ELR (cell line): ENCODE data around the gene HOXA3.

Experiments
- DNase-seq: peaks from one replicate; pipeline ENCODE4 v3.0.0-alpha.2; 2015; ENCODE audit warnings: low read depth

Gene HOXA3

DNA sequence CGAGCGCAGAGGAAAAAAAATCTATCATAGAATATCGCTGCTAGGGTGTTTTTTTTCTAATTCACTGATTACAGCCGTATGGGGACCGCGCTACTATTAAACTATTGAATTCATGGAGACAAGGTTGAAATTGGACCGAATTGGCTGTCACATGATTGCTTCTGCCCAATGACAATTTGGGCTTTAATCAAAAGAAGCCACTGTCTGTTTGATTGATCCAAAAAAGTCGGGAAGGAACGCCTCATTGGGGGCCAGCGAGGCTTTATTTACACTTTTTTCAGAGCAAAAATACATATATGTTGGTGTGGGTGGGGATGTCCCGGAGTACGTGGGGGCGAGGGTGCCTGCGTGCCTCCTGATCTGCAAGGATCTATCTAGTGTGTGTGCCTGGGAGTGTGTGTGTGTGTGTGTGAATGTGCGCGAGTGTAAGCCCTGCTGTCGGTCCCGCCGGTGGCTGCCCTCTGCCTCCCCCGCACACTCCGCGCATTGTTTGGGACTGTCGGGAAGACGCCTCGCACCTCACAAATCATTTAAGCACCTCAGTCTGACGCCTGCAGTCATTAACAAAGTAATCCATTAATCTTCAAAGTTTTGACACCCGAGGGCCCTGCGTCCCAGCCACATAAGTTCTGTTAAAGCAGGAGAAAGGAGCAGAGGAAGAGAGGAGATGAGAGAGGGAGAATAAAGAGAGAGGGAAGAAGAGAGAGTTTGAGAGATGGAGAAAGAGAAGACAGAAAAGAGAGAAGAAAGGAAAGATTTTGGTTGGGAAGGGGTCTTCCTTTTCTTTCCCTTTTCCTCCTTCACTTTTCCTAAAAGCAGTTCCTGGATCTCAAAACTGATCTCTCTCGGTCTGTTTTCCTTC is 49.6 kb downstream of the HOXA3 start, which contains the start of gene HOXA2:
Gene HOXA2, minus strand, starts transcription at position 103 of the 862 bp plus-strand sequence. CDS start 183 bp downstream, outside the sequence.
- DNase-seq, result no peak

DNA sequence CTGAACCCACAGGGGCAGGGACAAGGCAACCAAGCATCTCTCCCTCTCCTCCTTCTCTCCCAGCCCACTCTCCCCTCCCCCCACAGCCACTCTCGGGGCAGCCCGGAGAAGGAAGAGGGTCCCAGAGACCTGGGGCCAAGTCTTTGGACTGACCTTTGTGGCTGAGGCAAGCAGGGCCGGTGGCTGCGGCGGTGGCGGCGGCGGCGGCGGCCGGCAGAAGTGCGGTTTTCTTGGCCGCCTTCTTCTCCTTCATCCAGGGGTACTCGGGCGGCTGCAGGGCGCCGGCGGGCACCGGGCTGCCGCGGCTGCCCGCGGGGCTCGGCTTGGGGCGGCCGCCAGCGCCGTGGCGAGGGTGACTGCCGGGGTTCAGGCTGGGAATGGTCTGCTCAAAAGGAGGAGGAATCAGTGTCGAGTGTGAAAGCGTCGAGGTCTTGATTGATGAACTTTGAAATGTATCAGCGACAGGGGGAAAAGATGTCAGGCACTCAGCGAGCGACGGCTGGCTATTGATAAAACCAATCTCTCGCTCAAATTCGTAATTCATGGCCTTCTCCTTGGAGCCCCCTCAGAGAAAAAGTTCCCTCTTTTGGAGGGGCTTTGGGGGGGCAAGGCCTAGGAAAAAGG is 50.3 kb downstream of the HOXA3 start:
- DNase-seq, result no peak

DNA sequence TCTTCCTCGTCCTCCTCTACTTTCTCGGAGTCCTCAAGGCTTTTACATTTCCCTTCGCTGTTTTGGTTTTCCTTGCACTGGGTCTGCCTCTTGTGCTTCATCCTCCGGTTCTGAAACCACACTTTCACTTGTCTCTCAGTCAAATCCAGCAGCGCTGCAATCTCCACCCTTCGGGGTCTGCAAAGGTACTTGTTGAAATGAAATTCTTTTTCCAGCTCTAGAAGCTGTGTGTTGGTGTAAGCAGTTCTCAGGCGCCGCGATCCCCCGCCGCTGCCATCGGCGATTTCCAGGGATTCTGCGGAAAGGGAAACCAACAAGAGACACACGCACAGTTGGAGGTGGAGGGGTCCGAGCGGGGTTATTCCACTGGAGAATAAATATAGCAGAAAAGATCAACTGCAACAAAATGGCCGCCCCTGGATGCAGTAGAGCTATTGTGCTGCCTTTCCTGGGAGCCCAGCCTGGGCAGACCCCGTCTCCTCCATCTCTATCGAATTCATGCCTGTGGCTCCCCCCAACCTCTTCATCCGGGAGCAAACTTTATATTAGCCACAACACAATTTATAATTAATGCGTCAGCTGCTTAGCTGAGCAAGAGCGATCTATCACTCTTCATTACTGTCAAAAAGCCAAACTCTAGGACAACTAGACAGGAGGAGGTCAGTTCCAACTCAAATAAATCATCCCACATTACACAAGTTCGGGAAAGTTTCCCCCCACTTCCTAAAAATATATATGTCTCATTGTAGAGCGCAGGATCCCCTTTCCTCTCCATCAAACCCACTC is 51.0 kb downstream of the HOXA3 start:
- no peak for DNase-seq

DNA sequence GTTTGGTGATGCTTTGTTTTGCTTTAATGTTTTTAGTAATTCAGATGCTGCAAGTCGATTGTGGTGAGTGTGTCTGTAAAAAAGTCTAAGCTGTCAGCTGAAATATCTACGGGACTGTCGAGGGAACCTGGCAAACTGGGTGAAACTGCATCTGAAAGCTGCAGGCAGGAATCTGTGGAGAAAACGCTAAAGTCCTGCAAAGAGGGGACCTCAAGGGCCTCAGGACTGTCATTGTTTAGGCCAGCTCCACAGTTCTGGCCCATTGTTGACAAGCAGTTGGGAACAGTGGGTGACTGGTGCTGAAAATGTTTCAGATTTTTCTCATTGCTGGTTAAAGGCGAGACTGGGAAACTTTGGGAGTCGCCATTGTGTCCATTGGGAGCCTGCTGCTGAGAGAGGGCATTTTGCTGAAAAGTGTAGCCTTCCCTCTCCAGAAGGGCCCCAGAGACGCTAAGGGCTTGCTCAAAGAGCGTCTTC is 51.7 kb downstream of the HOXA3 start:
- no peak for DNase-seq

DNA sequence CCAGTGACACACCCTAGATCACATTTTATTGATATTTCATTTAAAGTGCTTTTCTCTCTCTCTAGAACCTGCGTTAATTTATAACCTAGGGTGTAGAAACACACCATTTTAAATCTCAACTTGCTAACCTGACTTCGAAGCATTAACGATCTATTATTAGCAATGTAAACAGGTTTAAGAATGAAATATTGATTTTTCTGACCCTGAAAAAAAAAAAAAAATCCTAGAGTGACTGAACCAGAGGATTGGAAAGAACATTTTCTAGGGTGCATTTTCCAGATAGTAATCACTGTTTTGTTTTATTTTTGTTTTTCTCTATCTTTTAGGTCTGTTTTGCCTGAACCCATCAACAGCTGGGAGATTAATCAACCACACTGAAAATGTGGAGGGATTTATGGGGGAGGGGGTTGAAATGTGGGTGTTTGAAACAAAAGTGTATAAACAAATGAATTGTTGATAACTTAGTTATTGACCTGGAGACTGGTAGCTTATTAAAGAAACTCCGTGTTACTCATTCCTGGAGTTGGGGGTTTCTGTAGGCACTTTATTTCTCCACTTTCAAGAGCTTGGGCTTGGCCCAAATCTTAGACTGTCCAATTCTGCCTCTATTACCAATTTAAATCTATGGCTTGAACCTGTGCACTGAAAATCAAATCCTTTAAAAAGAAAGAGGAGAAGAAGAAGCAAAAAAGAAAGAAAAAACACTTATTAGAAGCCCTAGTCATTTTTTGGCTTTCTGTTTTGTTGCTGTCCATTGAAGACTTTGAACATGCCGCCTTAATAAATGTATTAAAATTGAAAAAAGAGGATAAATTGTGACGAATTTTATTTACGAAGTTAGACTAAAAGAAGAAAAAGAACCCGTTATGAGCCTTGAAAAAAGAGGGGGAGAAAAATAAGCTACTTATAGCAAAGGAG is 52.7 kb downstream of the HOXA3 start:
- DNase-seq, result no peak

DNA sequence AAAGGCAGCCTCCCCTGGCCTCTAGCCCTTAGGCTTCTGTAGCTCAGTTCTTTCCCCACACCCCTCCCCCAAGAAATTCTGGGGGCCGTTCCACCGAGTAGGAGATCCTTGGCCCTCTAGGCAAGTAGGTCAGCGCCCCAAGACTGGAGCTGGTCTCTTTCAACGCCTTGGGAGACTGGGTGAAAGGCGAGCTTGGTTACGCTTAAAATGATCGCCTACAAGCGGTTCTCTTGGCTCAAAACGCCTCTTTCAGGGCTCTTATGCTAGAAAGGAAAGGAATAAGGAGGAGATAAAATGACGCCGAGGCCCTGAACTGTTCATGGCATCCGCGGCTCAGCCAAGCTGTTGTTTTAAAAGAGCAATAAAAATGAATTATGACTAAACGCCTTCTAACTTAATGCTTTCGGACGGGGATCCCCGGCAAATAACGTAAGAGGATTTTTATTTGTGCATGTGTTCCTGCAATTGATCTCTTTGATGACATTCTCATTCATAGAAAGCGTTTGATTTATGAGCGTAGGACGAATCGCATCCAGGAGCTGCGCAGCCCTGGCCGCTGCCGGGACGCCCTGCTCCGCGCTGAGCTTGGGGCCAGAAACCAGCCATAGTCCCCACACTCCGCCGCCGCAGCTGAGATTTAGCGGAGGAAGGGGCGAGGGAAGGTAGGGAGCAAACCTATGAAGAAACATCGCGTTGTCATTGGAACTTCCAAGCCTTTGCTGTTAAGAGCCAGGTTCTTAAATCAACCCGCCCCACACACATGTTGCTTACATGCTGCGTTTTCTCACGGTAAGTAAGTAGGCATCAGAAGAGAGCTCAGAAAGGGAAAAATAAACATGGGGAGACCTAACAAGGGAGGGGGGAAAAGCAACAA is 53.6 kb downstream of the HOXA3 start:
- DNase-seq, result no peak

DNA sequence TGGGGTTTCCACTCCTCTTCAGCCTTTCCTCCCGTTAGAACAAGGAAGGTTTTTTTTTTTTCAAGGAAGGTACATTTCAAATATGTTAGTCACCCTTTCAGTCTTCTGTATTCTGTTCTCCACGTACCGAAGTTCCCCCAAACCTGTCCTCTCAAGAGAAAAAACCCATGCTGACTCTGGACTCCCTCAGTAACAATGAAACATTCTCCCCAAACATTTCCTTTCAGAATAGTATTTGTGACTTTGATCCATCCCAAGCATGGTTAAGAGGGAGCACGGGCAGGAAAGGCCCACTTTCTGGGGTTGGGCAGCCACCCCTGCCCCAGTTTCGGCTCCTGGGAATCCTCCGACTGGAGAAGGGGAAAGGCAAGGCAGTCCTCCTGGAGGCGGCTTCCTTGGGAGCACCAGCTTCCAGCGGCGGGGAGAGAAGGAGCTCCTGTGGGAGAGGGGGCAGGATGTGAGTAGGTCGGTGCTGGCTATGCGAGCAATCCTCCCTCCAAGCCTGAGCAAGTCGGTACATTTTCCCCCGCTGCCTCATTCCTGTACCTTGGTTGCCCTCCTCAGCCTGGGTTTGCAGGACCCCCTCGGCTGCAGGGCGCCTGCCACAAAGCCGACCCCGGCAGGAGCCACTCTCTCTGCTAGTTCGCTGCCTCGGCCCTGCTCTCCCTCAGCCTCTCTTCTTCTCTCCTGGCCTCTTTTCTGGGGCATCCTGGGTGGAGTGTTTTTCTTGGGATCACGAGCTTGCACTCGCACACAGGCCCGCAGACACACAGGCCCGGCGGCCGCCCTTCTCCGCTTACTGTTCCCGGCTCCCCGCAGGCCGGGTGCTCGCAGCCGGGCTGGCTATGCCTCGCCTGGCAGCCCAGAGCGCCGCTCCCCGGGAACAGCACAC is 54.5 kb downstream of the HOXA3 start:
- DNase-seq, result peak; percentile 52

DNA sequence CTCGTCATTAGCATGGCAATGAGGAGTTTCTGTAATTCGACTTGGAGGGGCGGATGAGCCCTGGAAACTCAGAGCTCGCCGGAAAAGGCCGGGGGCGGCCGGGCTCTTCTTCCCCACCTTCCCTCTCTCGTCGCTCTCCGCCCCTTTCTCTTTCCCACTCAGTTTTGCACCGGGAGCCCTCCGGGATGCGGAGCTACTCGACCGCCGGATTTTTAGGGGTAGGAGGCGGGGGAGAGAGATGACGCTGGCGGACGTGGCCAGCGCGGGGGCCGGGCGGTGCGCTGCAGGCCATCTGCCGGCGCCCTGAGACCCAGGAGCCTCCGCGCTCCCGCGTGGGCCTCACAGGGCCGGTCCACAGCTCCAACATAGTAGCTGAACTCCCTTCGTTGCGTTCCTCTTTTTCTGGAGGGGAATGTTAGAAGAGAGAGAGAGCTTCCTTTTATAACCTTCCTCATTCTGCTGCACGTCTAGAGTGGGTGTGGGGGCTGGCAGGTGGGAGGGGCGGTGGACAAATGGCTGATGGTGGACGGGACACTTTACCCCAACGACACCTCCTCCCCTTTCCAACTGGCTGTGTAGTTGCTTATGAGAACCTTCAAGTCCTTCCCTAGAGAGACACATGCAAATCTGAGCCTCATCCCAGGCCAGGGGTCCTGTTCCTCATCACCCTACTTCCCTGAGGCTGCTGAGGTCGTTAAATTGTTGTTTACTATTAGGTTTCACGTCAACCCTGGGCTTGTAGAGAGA is 55.4 kb downstream of the HOXA3 start:
- DNase-seq, result peak; percentile 73

DNA sequence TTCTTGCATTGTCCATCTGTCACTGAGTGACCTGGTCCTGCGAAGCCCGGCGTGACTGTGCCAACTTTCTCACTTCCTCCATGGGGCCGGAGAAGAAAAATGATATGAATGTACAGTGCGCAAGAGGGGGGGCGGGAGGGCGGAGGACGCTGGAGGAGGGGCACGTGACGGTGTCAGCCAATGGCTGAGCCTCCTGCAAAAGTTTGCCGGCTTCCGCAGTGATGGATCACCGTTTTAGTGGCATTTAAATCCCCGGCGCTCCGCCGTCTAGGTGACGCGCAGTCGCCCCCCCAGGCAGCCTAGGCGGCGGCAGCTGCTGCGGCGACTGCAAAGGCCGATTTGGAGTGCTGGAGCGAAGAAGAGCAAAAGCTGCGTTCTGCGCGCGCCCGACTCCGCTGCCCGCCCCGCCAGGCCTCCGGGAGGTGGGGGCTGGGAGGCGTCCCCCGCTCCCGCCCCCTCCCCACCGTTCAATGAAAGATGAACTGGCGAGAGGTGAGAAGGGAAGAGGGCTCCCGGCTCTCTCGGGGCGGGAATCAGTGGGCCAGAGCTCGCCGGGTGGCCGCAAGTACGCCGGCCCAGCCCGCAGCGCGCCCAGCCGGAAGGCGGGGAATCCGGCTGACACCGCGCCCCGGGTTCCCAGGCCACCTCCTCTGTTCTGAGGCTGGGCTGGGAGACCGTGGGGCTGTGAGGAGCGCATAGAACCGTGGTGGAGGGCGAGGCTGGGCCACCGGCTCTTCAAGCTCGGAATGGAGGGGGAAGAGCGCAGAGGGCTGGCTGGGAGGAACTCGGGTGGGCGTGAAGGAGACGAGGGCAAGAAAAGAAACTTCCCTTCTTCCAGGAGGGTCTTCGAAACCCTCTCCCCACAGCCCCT is 56.3 kb downstream of the HOXA3 start, which contains the start of gene HOXA1:
Gene HOXA1, minus strand, starts transcription at position 104 of the 871 bp plus-strand sequence. Its CDS starts 88 bp downstream, at position 16.
- peak; percentile 98 for DNase-seq

DNA sequence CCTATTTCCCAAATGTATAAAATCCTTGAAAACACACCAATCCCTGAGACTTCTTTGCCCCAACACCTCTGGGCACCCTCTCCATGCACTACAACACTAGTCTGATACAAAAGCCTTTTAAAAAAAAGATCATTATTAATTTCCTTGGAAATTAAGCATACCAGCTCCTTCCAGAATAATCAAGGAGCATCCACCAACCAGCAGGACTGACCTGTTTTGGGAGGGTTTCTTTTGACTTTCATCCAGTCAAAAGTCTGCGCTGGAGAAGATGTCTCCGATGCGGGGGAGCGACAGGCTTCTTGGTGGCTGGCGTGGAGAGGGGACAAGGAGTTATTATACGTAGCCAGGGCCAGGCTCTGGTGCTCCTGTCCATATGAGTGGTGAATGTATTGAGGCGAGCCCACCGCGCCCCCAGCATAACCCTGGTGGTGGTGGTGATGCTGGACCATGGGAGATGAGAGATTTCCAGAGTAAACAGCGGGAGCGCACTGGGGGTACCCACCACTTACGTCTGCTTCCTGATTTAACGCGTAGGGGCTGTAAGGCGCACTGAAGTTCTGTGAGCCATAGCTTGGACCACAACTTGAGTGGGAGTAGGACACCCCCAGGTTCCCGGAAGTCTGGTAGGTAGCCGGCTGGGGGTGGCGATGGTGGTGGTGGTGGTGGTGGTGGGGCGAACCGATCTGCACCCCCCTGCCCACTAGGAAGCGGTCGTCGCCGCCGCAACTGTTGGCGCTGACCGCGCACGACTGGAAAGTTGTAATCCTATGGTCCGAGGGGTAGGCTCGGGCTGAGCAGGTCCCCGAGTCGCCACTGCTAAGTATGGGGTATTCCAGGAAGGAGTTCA is 57.1 kb downstream of the HOXA3 start:
- DNase-seq, result no peak

DNA sequence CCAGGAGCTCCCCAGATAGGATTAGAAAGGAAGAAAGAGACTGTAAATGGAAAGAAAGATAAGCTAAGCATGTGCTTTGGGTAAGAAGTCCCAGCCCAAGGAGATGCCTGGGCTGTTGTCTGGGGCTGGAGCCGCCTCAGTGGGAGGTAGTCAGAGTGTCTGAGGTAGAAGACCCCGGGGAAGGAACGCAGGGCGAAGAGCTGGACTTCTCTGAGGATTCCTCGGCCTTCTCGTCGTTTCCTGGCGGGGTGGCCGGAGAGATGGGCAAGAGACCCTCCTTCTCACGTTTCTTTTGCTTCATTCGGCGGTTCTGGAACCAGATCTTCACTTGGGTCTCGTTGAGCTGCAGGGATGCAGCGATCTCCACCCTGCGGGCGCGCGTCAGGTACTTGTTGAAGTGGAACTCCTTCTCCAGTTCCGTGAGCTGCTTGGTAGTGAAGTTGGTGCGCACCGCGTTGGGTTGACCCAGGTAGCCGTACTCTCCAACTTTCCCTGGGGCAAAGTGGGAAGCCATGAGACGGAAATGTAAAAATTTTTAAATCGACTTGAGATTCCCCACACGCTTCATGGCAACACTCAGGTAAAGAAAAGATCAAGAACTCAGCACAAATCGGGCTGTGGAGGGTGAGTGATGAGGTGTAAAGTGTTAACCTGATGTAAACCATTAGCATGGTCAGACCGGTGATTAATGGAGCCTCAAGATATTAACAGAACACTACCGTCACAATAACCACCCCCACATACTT is 57.9 kb downstream of the HOXA3 start:
- DNase-seq, result no peak

DNA sequence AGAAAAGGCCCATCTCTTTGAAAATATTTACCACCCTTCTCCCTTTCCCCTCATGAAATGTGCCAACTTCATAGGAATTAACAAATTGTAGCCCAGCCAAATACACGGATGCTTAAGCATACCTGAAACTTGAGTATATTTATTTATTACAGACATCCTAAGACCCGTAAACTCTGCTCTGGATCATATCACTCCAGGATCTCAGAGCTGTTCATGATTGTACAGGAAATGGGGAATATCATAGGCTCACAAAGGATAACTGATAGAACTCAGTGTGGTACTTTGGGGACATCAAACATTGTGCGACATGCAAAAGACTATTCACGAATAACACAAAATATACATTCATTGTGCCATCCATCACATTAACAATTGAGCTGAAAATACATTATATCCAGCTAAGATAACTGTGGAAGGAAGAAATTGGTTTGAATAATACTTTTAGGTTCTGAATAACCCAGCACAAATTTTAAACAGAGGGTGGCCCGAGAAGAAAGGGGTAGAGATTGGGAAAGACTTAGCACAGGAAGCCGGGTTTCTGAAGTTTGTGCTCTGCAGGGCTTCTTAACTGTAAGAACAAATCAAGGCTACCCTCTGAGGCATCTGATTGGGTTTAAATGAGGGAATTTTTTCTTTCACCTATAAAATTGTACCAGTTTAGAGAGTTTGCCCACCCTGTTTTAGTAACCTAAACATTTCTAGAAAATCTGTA is 59.0 kb downstream of the HOXA3 start:
- no peak for DNase-seq

DNA sequence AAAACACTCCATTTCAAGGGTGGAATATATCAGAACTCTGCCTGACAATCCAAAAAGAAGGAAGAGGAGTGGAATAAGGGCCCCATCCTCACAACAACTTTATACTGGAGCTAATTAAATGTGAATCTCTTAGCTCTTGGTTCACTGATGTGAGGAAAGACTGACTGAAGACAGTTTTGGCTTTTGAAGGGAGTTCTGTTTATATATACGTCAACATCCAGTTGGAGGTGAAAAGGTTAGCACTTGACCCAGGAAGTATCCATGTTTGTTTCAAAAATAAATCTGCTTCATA is 59.6 kb downstream of the HOXA3 start:
- no peak for DNase-seq

DNA sequence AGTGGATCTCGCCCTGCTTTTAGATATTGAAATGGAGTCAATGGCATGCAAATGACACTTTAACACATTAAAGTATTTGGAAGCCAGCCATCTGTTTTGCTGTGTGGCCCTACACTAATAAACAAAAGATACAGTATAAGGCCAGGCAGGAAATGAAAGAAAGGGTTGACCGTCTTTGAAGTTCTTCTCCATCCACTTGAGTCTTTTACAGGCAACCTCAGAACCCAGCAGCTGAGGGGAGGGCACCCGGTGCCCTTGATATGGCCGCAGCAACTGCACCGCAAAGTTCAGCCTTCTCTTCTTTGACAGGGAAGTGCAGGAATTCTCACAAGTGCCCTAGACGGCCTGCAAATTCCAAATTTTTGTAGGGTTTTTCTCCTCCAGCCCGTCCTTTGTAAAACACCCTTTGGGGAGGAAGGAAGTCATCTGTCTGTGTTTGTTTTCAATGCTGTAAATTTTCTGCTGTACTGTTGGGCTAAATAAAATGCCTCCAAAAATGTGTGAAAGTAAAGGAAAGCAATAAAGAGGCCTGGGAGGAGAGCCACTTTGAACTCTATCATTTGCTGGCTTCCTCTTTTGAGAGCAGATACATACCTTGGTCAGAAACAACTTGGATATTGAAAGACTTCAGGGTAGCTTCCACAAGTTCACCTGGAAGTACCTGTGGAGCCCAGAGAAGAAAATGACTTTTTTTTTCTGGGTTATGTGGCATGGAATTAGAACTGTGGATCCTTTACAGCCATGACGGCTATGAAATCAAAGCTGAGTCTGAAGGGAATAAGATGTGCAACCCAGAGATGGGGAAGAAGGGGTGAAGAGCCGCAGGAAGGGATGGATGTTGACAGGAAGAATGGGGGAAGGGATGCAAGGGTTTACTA is 60.2 kb downstream of the HOXA3 start:
- DNase-seq, result no peak
